ENCODE measurements around the gene CDC6.

CDC6 gene

GRCh38 chr17:40319651-40320540 lies 32.2 kb downstream of the CDC6 start:
- DNase-seq, result peak in 3 of 10 donors; percentile 13 to 82 (median 61)
- intact Hi-C loops (cut with DNase I), result no loop called here

DNA sequence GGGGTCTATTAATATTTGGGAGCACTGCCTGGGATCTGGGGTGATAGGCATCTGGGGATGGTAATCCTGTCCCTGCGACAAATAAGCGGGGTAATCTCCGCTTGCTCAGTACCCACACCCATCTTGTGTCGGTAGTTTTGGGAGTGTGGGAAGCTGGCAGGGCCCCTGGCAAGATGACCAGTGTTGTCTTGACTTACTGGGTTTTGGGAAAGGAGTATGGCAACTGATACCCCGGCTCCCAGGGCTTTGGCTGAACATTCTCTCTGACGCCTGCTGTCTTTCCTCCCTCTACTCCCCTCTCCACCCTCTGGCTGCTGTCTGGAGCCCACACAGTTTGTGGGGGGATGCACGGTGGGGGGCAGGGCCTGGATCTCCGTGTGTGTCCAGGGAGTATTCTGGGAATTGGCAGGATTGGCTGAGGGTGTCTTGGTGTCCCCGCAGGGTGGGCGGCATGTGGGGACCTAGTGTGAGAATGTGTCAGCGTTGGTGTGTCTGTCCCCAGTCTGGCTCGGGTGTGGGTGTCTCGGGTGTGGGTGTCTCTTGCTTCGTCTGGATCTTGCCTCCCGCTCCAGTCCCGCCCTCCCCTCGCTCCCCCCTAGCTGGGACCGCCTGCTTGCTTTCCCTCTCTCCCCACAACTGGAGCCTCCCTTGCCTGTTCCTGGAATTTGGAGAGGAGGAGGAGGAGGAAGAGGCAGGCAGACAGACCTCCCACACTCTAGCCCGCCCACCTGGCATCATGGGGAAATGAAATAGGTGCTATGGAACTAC lies 33.3 kb downstream of the CDC6 start:
- peak in 4 of 10 donors; percentile 44 to 90 (median 70) for DNase-seq

DNA sequence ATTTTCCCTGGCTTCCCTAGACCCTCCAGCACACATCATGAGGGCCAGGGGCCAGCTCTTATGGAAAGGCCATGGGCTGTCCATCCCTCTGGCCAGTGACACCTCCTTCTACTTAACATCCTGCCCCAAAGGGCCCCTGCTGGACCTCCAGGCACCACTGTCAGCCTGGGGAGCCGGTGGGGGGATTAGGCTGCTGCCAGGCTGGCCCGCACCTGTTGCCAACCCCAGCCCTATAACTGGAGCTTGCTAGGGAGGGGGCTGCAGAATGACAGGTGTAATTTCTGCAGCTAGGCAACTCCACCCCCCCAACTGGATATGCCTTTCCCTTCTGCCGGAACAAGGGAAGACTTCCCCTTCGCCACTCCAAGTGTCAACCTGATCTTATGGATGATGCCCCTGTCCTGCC lies 33.8 kb downstream of the CDC6 start:
- intact Hi-C loops (cut with DNase I), result no loop called here
- peak in 1 of 10 donors; percentile 62 for DNase-seq

More for the DNA sequence above, 33.3 kb downstream of the CDC6 start:
- intact Hi-C loops (cut with DNase I), result no loop called here

GRCh38 chr17:40321961-40322357 lies 34.3 kb downstream of the CDC6 start:
- peak in 4 of 10 donors; percentile 25 to 88 (median 86) for DNase-seq
- intact Hi-C loops (cut with DNase I), result no loop called here

DNA sequence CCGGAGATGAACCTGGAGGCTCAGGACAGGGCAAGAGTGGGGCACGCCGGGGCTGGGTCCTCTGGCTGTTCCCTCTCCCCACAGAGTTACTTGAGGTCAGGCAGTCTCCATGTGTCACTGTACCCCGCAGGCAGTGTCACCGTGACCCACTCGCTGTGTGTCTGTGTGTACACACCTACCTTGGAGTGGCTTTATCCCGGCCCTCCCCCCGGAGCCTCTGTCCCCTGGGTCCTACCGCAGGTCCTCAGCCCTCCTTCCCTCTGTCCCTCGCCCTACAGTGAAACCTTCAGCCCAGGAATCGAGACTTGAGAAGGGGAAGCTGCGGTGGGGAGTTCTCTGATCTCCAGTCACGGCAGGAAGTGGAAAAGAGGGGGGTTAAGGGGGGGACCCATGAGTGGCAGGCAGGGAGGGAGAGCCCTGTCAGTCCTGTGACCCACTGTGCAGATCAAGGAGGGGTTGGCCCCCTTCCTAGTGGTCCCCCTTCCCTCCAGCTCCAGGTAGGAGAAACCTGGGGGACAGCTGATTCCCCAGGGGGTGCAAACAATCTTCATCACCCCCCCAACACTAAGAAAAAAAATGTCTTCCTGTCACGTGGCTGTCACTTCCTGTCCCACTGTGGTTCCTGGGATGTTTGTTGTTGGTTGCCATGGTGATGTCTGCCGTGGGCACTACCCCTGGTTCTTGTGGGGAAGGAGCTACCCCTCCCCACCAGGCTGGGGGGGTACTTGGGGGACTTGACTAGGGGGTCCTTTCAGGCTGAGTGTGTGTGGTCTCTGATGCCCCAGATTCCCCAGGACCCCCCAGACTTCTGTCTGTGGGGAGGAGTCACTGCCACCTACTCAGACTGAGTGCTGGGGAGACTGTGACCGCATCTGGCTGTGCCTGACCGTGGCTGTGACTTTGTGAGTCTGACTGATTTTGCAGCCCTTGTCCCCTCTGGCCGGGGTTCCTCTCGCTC lies 35.0 kb downstream of the CDC6 start:
- intact Hi-C loops (cut with DNase I), result no loop called here
- peak in 3 of 10 donors; percentile 63 to 84 (median 73) for DNase-seq

DNA sequence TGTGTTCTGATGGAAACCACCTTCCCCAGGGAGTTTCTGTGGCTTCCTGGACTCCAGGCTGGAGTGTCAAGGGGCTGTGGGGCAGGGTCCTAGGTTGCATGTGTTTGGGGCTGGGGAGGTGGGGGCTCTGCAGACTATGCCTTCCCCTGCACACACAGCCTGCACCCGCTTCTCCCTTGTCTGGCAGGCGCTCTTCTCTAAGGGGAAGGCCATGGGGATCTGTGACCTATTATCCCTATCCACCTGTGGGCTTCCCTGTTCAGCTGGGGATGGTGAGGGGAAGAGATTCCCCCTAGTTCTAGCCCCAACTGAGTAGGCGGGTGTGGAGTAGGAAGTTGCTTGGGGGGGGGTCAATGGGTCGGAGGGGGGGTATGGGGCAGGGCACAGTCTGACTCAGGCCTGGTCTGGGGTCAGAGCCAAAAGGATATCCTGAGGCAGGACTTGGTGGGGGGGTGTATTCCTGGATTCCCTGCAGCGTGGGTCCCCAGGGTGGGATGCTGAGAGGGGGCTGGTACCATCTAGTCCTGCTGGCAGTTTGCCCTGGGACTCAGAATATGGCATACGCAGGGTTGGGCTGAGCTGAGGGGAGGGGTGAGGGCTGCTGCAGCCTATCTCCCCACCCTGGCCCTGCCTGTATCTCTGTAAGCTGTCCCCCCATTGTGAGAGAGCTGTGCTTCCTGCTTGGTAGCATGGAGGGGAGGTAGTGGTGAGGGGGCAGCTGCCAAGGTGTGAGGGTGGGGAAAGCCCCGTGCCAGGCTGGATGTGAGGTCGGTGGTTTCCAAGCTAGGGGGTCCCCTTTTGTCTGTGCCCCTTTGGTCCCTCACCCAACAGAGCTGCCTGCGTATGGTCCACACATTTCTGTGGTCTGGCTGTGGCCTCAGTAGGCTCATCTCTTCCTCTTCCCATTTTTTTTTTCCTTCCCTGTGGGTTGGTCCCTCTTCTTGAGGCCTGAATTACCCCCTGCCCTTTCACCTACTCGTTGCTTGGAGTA lies 36.0 kb downstream of the CDC6 start:
- peak in 2 of 10 donors; percentile 49 to 55 for DNase-seq
- intact Hi-C loops (cut with DNase I), result no loop called here

- intact Hi-C loops (cut with DNase I), result no loop called here
These were observed 37.7 kb downstream of the CDC6 start for GRCh38 chr17:40325156-40326013.

DNA sequence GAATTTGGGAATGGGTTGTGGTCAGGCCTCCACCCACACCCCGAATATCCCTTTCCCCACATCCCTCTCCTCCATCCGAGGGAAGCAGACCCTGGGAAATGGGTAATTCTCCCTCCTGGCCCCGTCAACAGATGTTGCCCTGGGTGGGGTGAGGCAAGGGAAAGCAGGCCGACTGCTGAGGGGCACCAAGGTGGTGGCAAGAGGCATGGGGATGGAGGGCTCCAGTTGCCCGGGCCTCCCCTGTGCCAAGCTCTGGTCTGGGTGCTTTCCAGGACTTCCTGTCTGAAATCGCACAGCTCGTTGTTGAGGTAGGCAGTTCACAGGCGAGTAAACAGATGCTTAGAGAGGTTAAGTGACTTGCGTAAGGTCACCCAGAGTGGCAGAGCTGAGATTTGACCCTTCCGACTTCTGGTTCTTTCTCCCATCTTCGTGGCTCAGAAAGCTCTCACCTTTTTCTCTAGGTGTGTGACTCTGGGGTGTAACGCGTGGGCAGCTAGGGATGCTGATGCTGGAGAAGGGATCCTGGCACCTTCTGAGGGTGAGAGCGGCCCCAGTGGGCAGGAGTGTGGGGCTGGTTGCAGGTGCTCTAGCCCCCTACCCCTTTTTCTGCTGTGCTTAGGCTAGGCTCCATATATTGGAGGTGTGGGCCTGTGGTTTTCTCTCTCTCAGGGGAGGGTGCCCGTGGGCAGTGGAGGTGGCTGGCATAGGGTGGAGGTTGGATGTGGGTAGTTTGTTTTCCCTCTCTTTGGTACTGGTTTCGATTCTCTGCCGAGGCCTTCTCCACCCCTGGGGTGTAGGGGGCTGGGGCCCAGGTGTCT lies 38.5 kb downstream of the CDC6 start:
- peak in 3 of 10 donors; percentile 38 to 49 (median 41) for DNase-seq
- intact Hi-C loops (cut with DNase I), result no loop called here

More at GRCh38 chr17:40325156-40326013, 37.7 kb downstream of the CDC6 start:
- peak in 3 of 10 donors; percentile 35 to 59 (median 47) for DNase-seq

- peak in 2 of 10 donors; percentile 19 to 33 for DNase-seq
- intact Hi-C loops (cut with DNase I), result no loop called here
These were observed 39.1 kb downstream of the CDC6 start for GRCh38 chr17:40326832-40327199.

DNA sequence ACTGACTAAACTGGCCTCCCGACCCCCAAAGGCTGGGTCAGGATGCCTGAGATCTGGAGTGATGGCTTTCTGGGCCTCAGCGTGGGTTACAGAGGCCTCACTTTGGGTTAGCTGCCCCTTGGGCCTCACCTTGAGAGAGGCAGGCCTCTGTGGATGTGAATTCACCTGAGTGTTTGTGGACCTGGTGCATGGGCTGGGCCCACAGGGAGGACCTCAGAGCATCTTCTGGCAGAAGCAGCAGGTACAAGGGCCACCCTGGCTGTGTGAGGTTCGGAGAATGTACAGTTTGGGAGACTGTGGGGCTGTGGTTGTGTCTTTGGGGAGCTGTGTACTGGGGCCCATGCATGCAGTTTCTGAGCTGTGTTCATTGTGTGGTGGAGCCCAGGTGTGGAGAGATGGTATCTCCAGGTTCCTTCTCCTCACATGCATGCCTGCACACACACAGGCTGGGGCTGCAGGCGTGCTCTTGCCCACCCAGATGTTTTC lies 39.6 kb downstream of the CDC6 start:
- DNase-seq, result peak in 2 of 10 donors; percentile 39 to 52
- intact Hi-C loops (cut with DNase I), result no loop called here

GRCh38 chr17:40327735-40328385 lies 40.2 kb downstream of the CDC6 start:
- peak in 2 of 10 donors; percentile 36 to 55 for DNase-seq
- intact Hi-C loops (cut with DNase I), result no loop called here

DNA sequence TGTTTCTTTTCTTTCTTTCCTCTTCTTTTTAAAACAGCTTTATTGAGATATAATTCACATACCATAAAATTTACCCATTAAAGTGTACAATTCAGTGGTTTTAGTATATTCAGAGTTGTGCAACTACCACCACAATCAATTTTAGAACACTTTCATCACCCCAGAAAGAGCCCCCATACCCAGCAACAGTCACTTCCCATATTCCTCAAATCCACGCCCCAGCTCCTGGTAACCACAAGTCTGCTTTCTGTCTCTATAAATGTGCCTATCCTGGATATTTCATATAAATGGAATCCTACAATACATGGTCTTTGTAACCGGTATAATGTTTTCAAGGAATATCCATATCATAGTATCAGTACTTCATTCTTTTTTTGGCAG lies 40.7 kb downstream of the CDC6 start:
- intact Hi-C loops (cut with DNase I), result no loop called here
- no peak for DNase-seq

DNA sequence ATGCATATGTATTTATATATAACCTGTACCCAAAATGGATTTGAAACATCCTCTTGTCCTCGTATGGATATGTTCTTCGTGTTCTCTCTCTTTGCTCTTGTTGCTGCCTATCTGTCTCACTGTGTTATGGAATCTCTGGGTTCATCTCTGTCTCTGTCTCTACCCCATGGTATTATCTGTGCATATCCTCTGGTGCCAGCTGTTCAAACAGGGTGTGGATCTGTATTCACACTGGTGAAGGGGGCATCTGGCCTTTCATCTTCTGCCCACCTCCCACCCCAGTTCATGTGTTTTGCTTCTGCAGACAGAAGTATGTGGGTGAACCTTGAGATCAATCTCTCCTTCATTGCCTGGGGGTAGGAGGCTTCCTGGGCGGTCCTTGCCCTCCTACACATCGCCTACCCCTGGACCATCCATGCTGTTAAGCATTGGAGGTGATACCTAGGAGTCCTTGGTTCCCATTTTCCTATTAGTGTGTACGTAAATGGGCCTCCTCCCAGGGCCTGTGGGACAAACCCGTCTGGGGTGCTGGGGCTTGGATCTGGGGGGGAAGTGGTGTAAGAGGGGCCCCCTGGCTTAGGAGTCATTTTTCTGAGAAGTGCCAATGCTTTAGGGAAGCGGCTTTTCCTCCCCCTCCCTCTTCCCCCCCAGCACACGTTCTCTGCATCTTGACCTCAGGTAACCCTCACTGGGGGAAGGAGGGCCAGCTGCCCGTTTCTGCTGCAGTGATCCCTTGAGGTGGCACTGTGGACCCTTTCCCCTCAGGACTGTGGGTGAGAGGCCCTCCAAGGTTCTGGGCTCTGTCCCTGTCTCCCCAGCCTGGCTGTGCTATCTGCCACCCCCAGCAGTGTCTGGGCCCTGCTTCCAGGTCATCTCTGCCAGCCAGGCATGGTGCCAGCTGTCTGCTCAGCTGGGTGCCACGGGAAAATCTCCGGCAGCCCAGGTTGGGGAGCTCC lies 42.4 kb downstream of the CDC6 start:
- intact Hi-C loops (cut with DNase I), result no loop called here
- DNase-seq, result peak in 1 of 10 donors; percentile 87

DNA sequence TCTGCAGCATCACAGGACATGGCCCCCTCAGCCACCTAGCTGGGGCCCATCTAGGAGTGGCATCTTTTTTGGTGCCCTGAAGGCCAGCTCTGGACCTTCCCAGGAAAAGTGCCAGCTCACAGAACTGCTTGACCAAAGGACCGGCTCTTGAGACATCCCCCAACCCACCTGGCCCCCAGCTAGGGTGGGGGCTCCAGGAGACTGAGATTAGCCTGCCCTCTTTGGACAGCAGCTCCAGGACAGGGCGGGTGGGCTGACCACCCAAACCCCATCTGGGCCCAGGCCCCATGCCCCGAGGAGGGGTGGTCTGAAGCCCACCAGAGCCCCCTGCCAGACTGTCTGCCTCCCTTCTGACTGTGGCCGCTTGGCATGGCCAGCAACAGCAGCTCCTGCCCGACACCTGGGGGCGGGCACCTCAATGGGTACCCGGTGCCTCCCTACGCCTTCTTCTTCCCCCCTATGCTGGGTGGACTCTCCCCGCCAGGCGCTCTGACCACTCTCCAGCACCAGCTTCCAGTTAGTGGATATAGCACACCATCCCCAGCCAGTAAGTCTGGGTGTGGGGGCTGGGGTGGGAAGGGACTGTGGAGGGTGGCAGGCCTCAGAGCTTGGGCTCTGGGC lies 43.3 kb downstream of the CDC6 start:
- intact Hi-C loops (cut with DNase I), result no loop called here
- DNase-seq, result no peak
